Umbilical cord (tissue), 2 donors: Measurements from ENCODE around the gene ACP7. TPM values are rescaled to one million over a fixed set of nuclear protein-coding genes. Genes with fewer than 3 reads are reported as not detected.
"Not testable (repeated sequence)": the region's sequence is repeated elsewhere in the genome, so short reads cannot be mapped to it uniquely, and the experiment has no call there.

Experiments
- DNase-seq: peaks from one replicate; pipeline ENCODE4 v3.0.0-alpha.2; 2015; ENCODE audit warnings: low spot score
- total RNA-seq: library from RNA; depleted of rRNA; stranded (reverse); fragments of >200 nt; gene quantifications from one replicate; pipeline ENCODE4 v1.2.3, GENCODE V29; 2014; ENCODE audit warnings: low replicate concordance; ENCODE audit not compliant: insufficient read depth

The ACP7 gene
- total RNA-seq, 1 donor from 2014 or later: 0.24 TPM

- DNase-seq: no peak
These were observed 25.5 kb downstream of the ACP7 start for GRCh38 chr19:39109641-39110040.

GRCh38 chr19:39110263-39110967 lies 26.2 kb downstream of the ACP7 start:
- DNase-seq: peak; percentile 31

GRCh38 chr19:39111593-39112199 lies 27.5 kb downstream of the ACP7 start:
- peak; percentile 19 for DNase-seq

- DNase-seq: no peak
These were observed 28.2 kb downstream of the ACP7 start for GRCh38 chr19:39112338-39112890.

- no peak for DNase-seq
These were observed 29.0 kb downstream of the ACP7 start for GRCh38 chr19:39113199-39113598.

- no peak for DNase-seq
These were observed 31.1 kb downstream of the ACP7 start for GRCh38 chr19:39115105-39115847.

- DNase-seq: not testable (repeated sequence)
These were observed 32.9 kb downstream of the ACP7 start for GRCh38 chr19:39117023-39117422.

GRCh38 chr19:39119830-39120229 lies 35.7 kb downstream of the ACP7 start:
- no peak for DNase-seq

- DNase-seq: no peak
These were observed 39.0 kb downstream of the ACP7 start for GRCh38 chr19:39122934-39123731.

GRCh38 chr19:39124136-39124764 lies 40.1 kb downstream of the ACP7 start:
- DNase-seq: no peak

GRCh38 chr19:39125199-39125553 lies 41.0 kb downstream of the ACP7 start:
- no peak for DNase-seq

GRCh38 chr19:39125554-39126311 lies 41.6 kb downstream of the ACP7 start, which contains the start of gene PAK4:
Gene PAK4 (plus strand): TSS chr19:39125786. CDS start chr19:39169554, 43,768 bp downstream.
- peak; percentile 99 for DNase-seq

- peak; percentile 59 for DNase-seq
These were observed 42.4 kb downstream of the ACP7 start for GRCh38 chr19:39126312-39127187.

- DNase-seq: no peak
These were observed 43.8 kb downstream of the ACP7 start for GRCh38 chr19:39127812-39128515.

GRCh38 chr19:39128516-39129079 lies 44.4 kb downstream of the ACP7 start:
- no peak for DNase-seq

GRCh38 chr19:39129116-39129515 lies 44.9 kb downstream of the ACP7 start:
- DNase-seq: no peak

- DNase-seq: no peak
These were observed 46.4 kb downstream of the ACP7 start for GRCh38 chr19:39130337-39131254.
